Endodermal cell (in vitro differentiated cells): Measurements from ENCODE around the gene SNCAIP. TPM values are rescaled to one million over a fixed set of nuclear protein-coding genes. Genes with fewer than 3 reads are reported as not detected.

Experiments used
- DNase-seq: peaks from one replicate; pipeline ENCODE4 v3.0.0-alpha.2; 2017
- H3K27ac ChIP-seq: 2 replicates; pipeline ENCODE4 v1.5.1; 2013; ENCODE audit warnings: mild to moderate bottlenecking, low read depth, low read length, moderate library complexity
- H3K27me3 ChIP-seq: 2 replicates; pipeline ENCODE4 v1.6.1; 2013; ENCODE audit warnings: mild to moderate bottlenecking, low read length, moderate library complexity; ENCODE audit not compliant: insufficient read depth, control insufficient read depth, poor library complexity, severe bottlenecking
- H3K36me3 ChIP-seq: 2 replicates; pipeline ENCODE4 v1.7.0; 2013; ENCODE audit warnings: mild to moderate bottlenecking, low read length, moderate library complexity; ENCODE audit not compliant: control insufficient read depth, insufficient read depth
- H3K4me1 ChIP-seq: one replicate; pipeline ENCODE4 v1.7.0; 2013; ENCODE audit warnings: low read length; ENCODE audit not compliant: control insufficient read depth, insufficient read depth
- H3K4me3 ChIP-seq: 2 replicates; pipeline ENCODE4 v1.5.1; 2013; ENCODE audit warnings: mild to moderate bottlenecking, low read length, moderate library complexity
- H3K9ac ChIP-seq: 2 replicates; pipeline ENCODE4 v1.6.1; 2013; ENCODE audit warnings: mild to moderate bottlenecking, low read length, moderate library complexity; ENCODE audit not compliant: poor library complexity, severe bottlenecking; ENCODE audit errors: extremely low read depth
- H3K9me3 ChIP-seq: 2 replicates; pipeline ENCODE4 v1.6.1; 2013; ENCODE audit warnings: mild to moderate bottlenecking, low read length, moderate library complexity; ENCODE audit not compliant: control insufficient read depth
- H3K27ac Mint-ChIP-seq: 2 replicates; pipeline ENCODE4 v1.8.0; 2020; ENCODE audit warnings: mixed read lengths
- H3K27me3 Mint-ChIP-seq: 2 replicates; pipeline ENCODE4 v1.8.0; 2021; ENCODE audit warnings: mild to moderate bottlenecking, mixed read lengths; ENCODE audit not compliant: insufficient read depth
- H3K36me3 Mint-ChIP-seq: 2 replicates; pipeline ENCODE4 v1.8.0; 2020; ENCODE audit warnings: low read depth, mixed read lengths
- H3K4me1 Mint-ChIP-seq: 2 replicates; pipeline ENCODE4 v1.8.0; 2020; ENCODE audit warnings: mixed read lengths
- H3K4me3 Mint-ChIP-seq: 2 replicates; pipeline ENCODE4 v1.8.0; 2020; ENCODE audit warnings: mild to moderate bottlenecking, moderate library complexity, mixed read lengths
- H3K9me3 Mint-ChIP-seq: 2 replicates; pipeline ENCODE4 v1.8.0; 2020; ENCODE audit warnings: mild to moderate bottlenecking, mixed read lengths
- CTCF ChIP-seq: fragments of 200-600 bp; sonication (generic); conservative IDR thresholded peaks from 2 replicates; pipeline ENCODE4 v1.5.0; 2021; ENCODE audit warnings: antibody characterized with exemption, mild to moderate bottlenecking
- WGBS, 2 experiments: methylation state at CpG; one replicate each; pipeline versions ENCODE4 v1.1.5 to v1.1.7; 2013; ENCODE audit warnings: missing lambda C conversion rate in 2 of 2, mixed read lengths in 1 of 2; ENCODE audit not compliant: insufficient coverage in 1 of 2, insufficient read length in 1 of 2; 5-methylcytosine and 5-hydroxymethylcytosine counted together
- total RNA-seq, 2 donors: library from RNA; stranded (reverse); fragmentation: NEBNext Ultra II Directional in 1 of 2; extraction: Animal tissue kit (Norgen Biotek cat#: 25700) in 1 of 2; gene quantifications; 2 replicates in 1 of 2; 3 replicates in 1 of 2; pipeline ENCODE4 v1.2.1, GENCODE V29; 2021

SNCAIP gene
- total RNA-seq, 2 donors from 2014 or later = 1.4 to 2.1 TPM

- no peak for DNase-seq
- Histone ChIP-seq H3K9me3 (no peaks in the 10 kb centered on the region), H3K36me3 (no peaks in the 10 kb centered on the region), H3K4me3 (no peak overlapping the region), H3K4me1 (peaks cover 5% of the 10 kb centered on the region), H3K27me3 (no peaks in the 10 kb centered on the region), H3K27ac (no peak overlapping the region), H3K9ac (no peak overlapping the region)
- no peak overlapping the region for H3K4me3 Mint-ChIP-seq
- 50 to 78% methylated on average over 1 to 4 of the region's 4 CpGs for WGBS, 2 experiments
- no peak overlapping the region for H3K27ac Mint-ChIP-seq
- H3K27me3 Mint-ChIP-seq = no peaks in the 10 kb centered on the region
- peaks cover 16% of the 10 kb centered on the region for H3K4me1 Mint-ChIP-seq
- H3K9me3 Mint-ChIP-seq = no peaks in the 10 kb centered on the region
- TF ChIP-seq CTCF = no peak
- H3K36me3 Mint-ChIP-seq = no peaks in the 10 kb centered on the region
These were observed 154.0 kb downstream of the SNCAIP start for GRCh38 chr5:122465994-122466393.

GRCh38 chr5:122468351-122469116 is 156.5 kb downstream of the SNCAIP start:
- no peaks in the 10 kb centered on the region for H3K9me3 ChIP-seq
- Mint-ChIP-seq H3K27ac (no peak overlapping the region), H3K36me3 (no peaks in the 10 kb centered on the region), H3K4me1 (peaks cover 35% of the 10 kb centered on the region), H3K27me3 (no peaks in the 10 kb centered on the region), H3K4me3 (no peak overlapping the region), H3K9me3 (no peaks in the 10 kb centered on the region)
- WGBS, 2 experiments = 98 to 100% methylated on average over 1 to 2 of the region's 2 CpGs
- peaks cover 9% of the 10 kb centered on the region for H3K4me1 ChIP-seq
- TF ChIP-seq CTCF = peak; percentile 35
- DNase-seq = no peak
- no peaks in the 10 kb centered on the region for H3K36me3 ChIP-seq
- H3K4me3 ChIP-seq = no peak overlapping the region
- no peak overlapping the region for H3K9ac ChIP-seq
- H3K27me3 ChIP-seq = no peaks in the 10 kb centered on the region
- no peak overlapping the region for H3K27ac ChIP-seq

GRCh38 chr5:122469384-122469919 is 157.4 kb downstream of the SNCAIP start:
- Histone ChIP-seq H3K9me3 (no peaks in the 10 kb centered on the region), H3K36me3 (no peaks in the 10 kb centered on the region), H3K9ac (no peak overlapping the region), H3K27me3 (no peaks in the 10 kb centered on the region), H3K4me1 (peaks cover 9% of the 10 kb centered on the region), H3K4me3 (no peak overlapping the region), H3K27ac (no peak overlapping the region)
- Mint-ChIP-seq H3K27me3 (no peaks in the 10 kb centered on the region), H3K27ac (no peak overlapping the region), H3K4me3 (no peak overlapping the region), H3K4me1 (peaks cover 34% of the 10 kb centered on the region), H3K36me3 (no peaks in the 10 kb centered on the region), H3K9me3 (no peaks in the 10 kb centered on the region)
- WGBS, 2 experiments = 94 to 100% methylated on average over 2 to 5 of the region's 5 CpGs
- TF ChIP-seq CTCF = no peak
- DNase-seq = no peak
